Measurements from ENCODE around the gene FAM3C.
"Not testable (repeated sequence)": the region's sequence is repeated elsewhere in the genome, so short reads cannot be mapped to it uniquely, and the experiment has no call there.

Gene FAM3C

GRCh38 chr7:121395961-121396757 lies at the start of gene FAM3C:
TSS of gene FAM3C (minus strand) at chr7:121396308. CDS start at chr7:121382969, 13,339 bp downstream.
- DNase-seq (ENCODE audit: low spot score) = peak; percentile 92

GRCh38 chr7:121442845-121443244 lies 46.7 kb upstream of the FAM3C start:
- DNase-seq (ENCODE audit: low spot score) = no peak

- DNase-seq (ENCODE audit: low spot score) = no peak
Observed at GRCh38 chr7:121440857-121441503, 44.9 kb upstream of the FAM3C start.

- peak; percentile 26 for DNase-seq (ENCODE audit: low spot score)
Observed at GRCh38 chr7:121438043-121438955, 42.2 kb upstream of the FAM3C start.

GRCh38 chr7:121437470-121437869 lies 41.4 kb upstream of the FAM3C start:
- no peak for DNase-seq (ENCODE audit: low spot score)

- no peak for DNase-seq (ENCODE audit: low spot score)
Observed at GRCh38 chr7:121436688-121437087, 40.6 kb upstream of the FAM3C start.

- no peak for DNase-seq (ENCODE audit: low spot score)
Observed at GRCh38 chr7:121436136-121436535, 40.0 kb upstream of the FAM3C start.

- no peak for DNase-seq (ENCODE audit: low spot score)
Observed at GRCh38 chr7:121433775-121434174, 37.7 kb upstream of the FAM3C start.

- DNase-seq (ENCODE audit: low spot score) = not testable (repeated sequence)
Observed at GRCh38 chr7:121432486-121432885, 36.4 kb upstream of the FAM3C start.

- no peak for DNase-seq (ENCODE audit: low spot score)
Observed at GRCh38 chr7:121431996-121432395, 35.9 kb upstream of the FAM3C start.

- DNase-seq (ENCODE audit: low spot score) = no peak
Observed at GRCh38 chr7:121431389-121431995, 35.4 kb upstream of the FAM3C start.

GRCh38 chr7:121430558-121430957 lies 34.5 kb upstream of the FAM3C start:
- DNase-seq (ENCODE audit: low spot score) = no peak

GRCh38 chr7:121429798-121430197 lies 33.7 kb upstream of the FAM3C start:
- no peak for DNase-seq (ENCODE audit: low spot score)

- DNase-seq (ENCODE audit: low spot score) = no peak
Observed at GRCh38 chr7:121428855-121429489, 32.9 kb upstream of the FAM3C start.

GRCh38 chr7:121421743-121422142 lies 25.6 kb upstream of the FAM3C start:
- not testable (repeated sequence) for DNase-seq (ENCODE audit: low spot score)

GRCh38 chr7:121420976-121421375 lies 24.9 kb upstream of the FAM3C start:
- no peak for DNase-seq (ENCODE audit: low spot score)

GRCh38 chr7:121419201-121420148 lies 23.4 kb upstream of the FAM3C start:
- DNase-seq (ENCODE audit: low spot score) = no peak

GRCh38 chr7:121416533-121416932 lies 20.4 kb upstream of the FAM3C start:
- DNase-seq (ENCODE audit: low spot score) = no peak

GRCh38 chr7:121414436-121414835 lies 18.3 kb upstream of the FAM3C start:
- DNase-seq (ENCODE audit: low spot score) = no peak

- DNase-seq (ENCODE audit: low spot score) = no peak
Observed at GRCh38 chr7:121411597-121411979, 15.5 kb upstream of the FAM3C start.
